Measurements from ENCODE around the gene SMG6. TPM values are rescaled to one million over a fixed set of nuclear protein-coding genes. Genes with fewer than 3 reads are reported as not detected.

Gene SMG6
- total and polyA plus RNA-seq, 2 of the 13 experiments (the other 11 are each of a cell fraction or from before 2014, with no cell fraction given), result 4.6 to 14.6 TPM

DNA sequence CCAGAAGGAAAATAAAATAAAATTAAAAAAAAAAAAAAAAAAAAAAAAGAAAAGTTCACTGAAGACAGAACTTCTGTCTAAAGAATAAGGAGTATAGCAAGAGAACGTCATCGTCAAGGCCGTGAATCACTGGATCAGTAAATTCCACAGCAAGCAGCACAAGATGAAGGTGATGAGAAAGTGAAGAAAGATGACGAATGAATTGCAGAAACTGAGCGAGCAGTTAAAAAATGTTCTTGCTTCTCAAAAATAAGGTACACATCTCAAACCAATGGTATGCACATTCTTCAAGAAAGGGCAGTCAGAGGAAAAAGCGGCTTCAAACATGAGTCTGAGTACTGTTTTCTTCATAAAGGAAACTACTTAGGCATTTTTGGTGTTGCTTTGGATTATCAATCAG, 104.7 kb downstream of the SMG6 start:
- H3K4me3 ChIP-seq (replicated peaks in 1 of 3; ENCODE audit: insufficient read depth in 1 of 3, low read depth in 2 of 3, low read length in 3 of 3), result no peak overlapping the region
- no TSS peak for BruUV-seq (replicated peaks)
- H3K4me2 ChIP-seq (ENCODE audit: low read depth, low read length), result no peak overlapping the region
- intact Hi-C loops (cut with micrococcal nuclease; ENCODE audit: unreplicated experiment) (no loop called here), in situ Hi-C loops (cut with HindIII; ENCODE audit: extremely low pct_ligation_motif_present, low pct_unique_long_range_greater_than_20kb) (no loop called here)
- no peak overlapping the region for H3K27ac ChIP-seq (ENCODE audit: extremely low read length, insufficient read depth, low read length)
- no peaks in the 10 kb centered on the region for H4K20me1 ChIP-seq (ENCODE audit: insufficient read depth, low read length)
- FAIRE-seq (no peak), DNase-seq (ENCODE audit: low spot score) (no peak), ATAC-seq (no peak)
- no peak overlapping the region for H3K9ac ChIP-seq (ENCODE audit: insufficient read depth, low read depth, low read length)
- H3K79me2 ChIP-seq (ENCODE audit: insufficient read depth, low read length), result no peaks in the 10 kb centered on the region
- H3K9me3 ChIP-seq (ENCODE audit: low read length), result no peaks in the 10 kb centered on the region
- whole genome bisulfite sequencing (ENCODE audit: low lambda C conversion rate), result 98% methylated on average over 6 of the region's 6 CpGs
- H3K4me1 ChIP-seq (ENCODE audit: insufficient read depth, low read length), result peaks cover 17% of the 10 kb centered on the region
- ChIA-PET CTCF (ENCODE audit: low intra/inter-chr PET ratio, low total read pairs) (no interaction called here), POLR2A (interaction anchor here (0.7 kb wide), 1 partner anchor 48 kb away, joined by 4 read pairs; no protein-coding TSS in a partner anchor)
- no peaks in the 10 kb centered on the region for H3K27me3 ChIP-seq (ENCODE audit: control insufficient read depth in 1 of 2, insufficient read depth in 2 of 2, low read length in 2 of 2)
- no peak overlapping the region for H2AFZ ChIP-seq (ENCODE audit: low read length)
- TF ChIP-seq RXRB (CRISPR knock-in tag; IDR thresholded peaks at IDR 0.05; ENCODE audit: borderline replicate concordance), result no peak
- no peak for TF ChIP-seq ZFAT (CRISPR knock-in tag; conservative IDR thresholded peaks at IDR 0.05)
- TF ChIP-seq POLR2AphosphoS5 (IDR thresholded peaks at IDR 0.05; ENCODE audit: low read depth, low read length), result no peak
- TF ChIP-seq ZNF619 (CRISPR knock-in tag; IDR thresholded peaks at IDR 0.05), result no peak
- no peak for TF ChIP-seq REL (CRISPR knock-in tag; conservative IDR thresholded peaks at IDR 0.05)
- H3K36me3 ChIP-seq (replicated peaks in 1 of 2; ENCODE audit: control insufficient read depth in 1 of 2, insufficient read depth in 2 of 2, low read length in 2 of 2), result peaks cover 2 to 25% of the 10 kb centered on the region in 2 experiments; a peak in 4 of 5 replicates

DNA sequence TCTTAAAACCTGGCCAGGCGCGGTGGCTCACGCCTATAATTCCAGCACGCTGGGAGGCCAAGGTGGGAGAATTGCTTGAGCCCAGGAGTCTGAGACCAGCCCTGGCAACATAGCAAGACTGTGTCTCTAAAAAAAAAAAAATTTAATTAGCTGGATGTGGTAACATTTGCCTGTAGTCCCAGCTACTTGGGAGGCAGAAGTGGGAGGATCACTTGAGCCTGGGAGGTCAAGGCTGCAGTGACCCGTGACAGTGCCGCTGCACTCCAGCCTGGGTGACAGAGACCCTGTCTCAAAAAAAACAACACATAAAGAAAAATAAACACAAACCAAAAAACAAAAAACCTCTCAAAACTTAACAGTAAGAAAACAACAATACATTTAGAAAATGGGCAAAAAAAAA, 106.3 kb downstream of the SMG6 start:
- no peak for DNase-seq (ENCODE audit: low spot score)
- ATAC-seq, result no peak
- BruUV-seq (replicated peaks), result no TSS peak
- no peak overlapping the region for H3K4me3 ChIP-seq (replicated peaks in 1 of 3; ENCODE audit: insufficient read depth in 1 of 3, low read depth in 2 of 3, low read length in 3 of 3)
- WGBS (ENCODE audit: low lambda C conversion rate), result 90% methylated on average over 6 of the region's 6 CpGs
- H3K4me1 ChIP-seq (ENCODE audit: insufficient read depth, low read length), result peaks cover 10% of the 10 kb centered on the region
- no peak overlapping the region for H3K27ac ChIP-seq (ENCODE audit: extremely low read length, insufficient read depth, low read length)
- no peak for FAIRE-seq
- H4K20me1 ChIP-seq (ENCODE audit: insufficient read depth, low read length), result no peaks in the 10 kb centered on the region
- H3K9me3 ChIP-seq (ENCODE audit: low read length), result no peaks in the 10 kb centered on the region
- POLR2A ChIA-PET, result no interaction called here
- intact Hi-C loops (cut with micrococcal nuclease; ENCODE audit: unreplicated experiment) (no loop called here), in situ Hi-C loops (cut with HindIII; ENCODE audit: extremely low pct_ligation_motif_present, low pct_unique_long_range_greater_than_20kb) (no loop called here)
- no peaks in the 10 kb centered on the region for H3K79me2 ChIP-seq (ENCODE audit: insufficient read depth, low read length)
- H3K27me3 ChIP-seq (ENCODE audit: control insufficient read depth in 1 of 2, insufficient read depth in 2 of 2, low read length in 2 of 2), result no peaks in the 10 kb centered on the region
- no peak overlapping the region for H3K4me2 ChIP-seq (ENCODE audit: low read depth, low read length)
- H3K36me3 ChIP-seq (replicated peaks in 1 of 2; ENCODE audit: control insufficient read depth in 1 of 2, insufficient read depth in 2 of 2, low read length in 2 of 2), result peaks cover 6 to 35% of the 10 kb centered on the region in 2 experiments; a peak in 4 of 5 replicates
- no peak overlapping the region for H2AFZ ChIP-seq (ENCODE audit: low read length)
- CTCF ChIA-PET (ENCODE audit: low intra/inter-chr PET ratio, low total read pairs), result no interaction called here
- no peak overlapping the region for H3K9ac ChIP-seq (ENCODE audit: insufficient read depth, low read depth, low read length)
- no peak for TF ChIP-seq MZF1 (CRISPR knock-in tag; IDR thresholded peaks at IDR 0.05; ENCODE audit: borderline replicate concordance)
- no peak for TF ChIP-seq POLR2AphosphoS5 (IDR thresholded peaks at IDR 0.05; ENCODE audit: low read depth, low read length)
- TF ChIP-seq FIP1L1 (IDR thresholded peaks at IDR 0.05; ENCODE audit: borderline replicate concordance, insufficient read depth, low read depth, low read length), result no peak
- TF ChIP-seq KLF11 (CRISPR knock-in tag; IDR thresholded peaks at IDR 0.05), result no peak
- no peak for TF ChIP-seq ZBTB8A (CRISPR knock-in tag; IDR thresholded peaks at IDR 0.05; ENCODE audit: borderline replicate concordance, low read depth)
- TF ChIP-seq ZNF143 (CRISPR knock-in tag; IDR thresholded peaks at IDR 0.05), result no peak
- TF ChIP-seq, protein P1, sequence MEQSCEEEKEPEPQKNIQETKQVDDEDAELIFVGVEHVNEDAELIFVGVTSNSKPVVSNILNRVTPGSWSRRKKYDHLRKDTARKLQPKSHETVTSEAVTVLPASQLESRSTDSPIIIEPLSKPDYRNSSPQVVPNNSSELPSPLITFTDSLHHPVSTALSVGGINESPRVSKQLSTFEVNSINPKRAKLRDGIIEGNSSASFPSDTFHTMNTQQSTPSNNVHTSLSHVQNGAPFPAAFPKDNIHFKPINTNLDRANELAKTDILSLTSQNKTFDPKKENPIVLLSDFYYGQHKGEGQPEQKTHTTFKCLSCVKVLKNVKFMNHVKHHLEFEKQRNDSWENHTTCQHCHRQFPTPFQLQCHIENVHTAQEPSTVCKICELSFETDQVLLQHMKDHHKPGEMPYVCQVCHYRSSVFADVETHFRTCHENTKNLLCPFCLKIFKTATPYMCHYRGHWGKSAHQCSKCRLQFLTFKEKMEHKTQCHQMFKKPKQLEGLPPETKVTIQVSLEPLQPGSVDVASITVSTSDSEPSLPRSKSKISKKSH (CRISPR knock-in tag; IDR thresholded peaks at IDR 0.05; ENCODE audit: borderline replicate concordance), result no peak
- no peak for TF ChIP-seq FOXP1 (IDR thresholded peaks at IDR 0.05)
- TF ChIP-seq FOXP1 (CRISPR knock-in tag; IDR thresholded peaks at IDR 0.05), result no peak
- no peak for TF ChIP-seq ZSCAN21 (CRISPR knock-in tag; IDR thresholded peaks at IDR 0.05; ENCODE audit: borderline replicate concordance)
- TF ChIP-seq MTF1 (CRISPR knock-in tag; IDR thresholded peaks at IDR 0.05), result no peak
- no peak for TF ChIP-seq ELF1 (CRISPR knock-in tag; IDR thresholded peaks at IDR 0.05)
- TF ChIP-seq ZNF597 (CRISPR knock-in tag; IDR thresholded peaks at IDR 0.05), result no peak

Measured in HepG2 (cell line).